Measurements from ENCODE around the gene PCDHGA4.
"Not testable (repeated sequence)": the region's sequence is repeated elsewhere in the genome, so short reads cannot be mapped to it uniquely, and the experiment has no call there.

Gene PCDHGA4

GRCh38 chr5:141388661-141389060 is 33.8 kb downstream of the PCDHGA4 start:
- H3K36me3 ChIP-seq (ENCODE audit: insufficient read depth, low read length): no peaks in the 10 kb centered on the region
- no peak for DNase-seq (ENCODE audit: low read depth, low spot score)
- H3K27ac ChIP-seq: no peak overlapping the region
- no peak overlapping the region for H3K4me3 ChIP-seq
- no peak for TF ChIP-seq EZH2 (IDR thresholded peaks at IDR 0.05)
- TF ChIP-seq FOXP2 (optimal IDR thresholded peaks at IDR 0.05; ENCODE audit: control extremely low read depth, extremely low read length, insufficient read depth): no peak
- TF ChIP-seq POLR2AphosphoS5 (IDR thresholded peaks at IDR 0.05; ENCODE audit: borderline replicate concordance, low read depth, low read length): no peak
- no peak overlapping the region for H3K9ac ChIP-seq (ENCODE audit: insufficient read length)
- H3K9me3 ChIP-seq (ENCODE audit: low read depth, low read length): no peaks in the 10 kb centered on the region

- no peak overlapping the region for H3K27ac ChIP-seq
- H3K36me3 ChIP-seq (ENCODE audit: insufficient read depth, low read length): no peaks in the 10 kb centered on the region
- TF ChIP-seq EZH2 (IDR thresholded peaks at IDR 0.05) (no peak), POLR2AphosphoS5 (IDR thresholded peaks at IDR 0.05; ENCODE audit: borderline replicate concordance, low read depth, low read length) (no peak), FOXP2 (optimal IDR thresholded peaks at IDR 0.05; ENCODE audit: control extremely low read depth, extremely low read length, insufficient read depth) (no peak)
- no peaks in the 10 kb centered on the region for H3K9me3 ChIP-seq (ENCODE audit: low read depth, low read length)
- H3K4me3 ChIP-seq: no peak overlapping the region
- H3K9ac ChIP-seq (ENCODE audit: insufficient read length): no peak overlapping the region
- no peak for DNase-seq (ENCODE audit: low read depth, low spot score)
Observed at GRCh38 chr5:141389153-141390042, 34.6 kb downstream of the PCDHGA4 start.

GRCh38 chr5:141392429-141393198 is 37.8 kb downstream of the PCDHGA4 start, which contains the start of gene PCDHGA8:
Gene PCDHGA8, plus strand, starts transcription at chr5:141392633. Its CDS starts 181 bp downstream, at chr5:141392814.
- no peak for DNase-seq (ENCODE audit: low read depth, low spot score)
- no peak within 1 kb of the TSS for H3K4me3 ChIP-seq
- no peak within 1 kb of the TSS for H3K9ac ChIP-seq (ENCODE audit: insufficient read length)
- H3K9me3 ChIP-seq (ENCODE audit: low read depth, low read length): no peaks in the 10 kb centered on the region
- H3K36me3 ChIP-seq (ENCODE audit: insufficient read depth, low read length): no peaks in the 10 kb centered on the region
- no peak within 1 kb of the TSS for H3K27ac ChIP-seq
- TF ChIP-seq FOXP2 (optimal IDR thresholded peaks at IDR 0.05; ENCODE audit: control extremely low read depth, extremely low read length, insufficient read depth) (no peak), EZH2 (IDR thresholded peaks at IDR 0.05) (no peak), POLR2AphosphoS5 (IDR thresholded peaks at IDR 0.05; ENCODE audit: borderline replicate concordance, low read depth, low read length) (no peak)

GRCh38 chr5:141393267-141393666 is 38.4 kb downstream of the PCDHGA4 start:
- no peak overlapping the region for H3K27ac ChIP-seq
- no peak overlapping the region for H3K4me3 ChIP-seq
- H3K36me3 ChIP-seq (ENCODE audit: insufficient read depth, low read length): no peaks in the 10 kb centered on the region
- no peaks in the 10 kb centered on the region for H3K9me3 ChIP-seq (ENCODE audit: low read depth, low read length)
- no peak for TF ChIP-seq POLR2AphosphoS5 (IDR thresholded peaks at IDR 0.05; ENCODE audit: borderline replicate concordance, low read depth, low read length)
- TF ChIP-seq FOXP2 (optimal IDR thresholded peaks at IDR 0.05; ENCODE audit: control extremely low read depth, extremely low read length, insufficient read depth): no peak
- no peak for TF ChIP-seq EZH2 (IDR thresholded peaks at IDR 0.05)
- no peak overlapping the region for H3K9ac ChIP-seq (ENCODE audit: insufficient read length)
- DNase-seq (ENCODE audit: low read depth, low spot score): no peak

- H3K9me3 ChIP-seq (ENCODE audit: low read depth, low read length); DNase-seq (ENCODE audit: low read depth, low spot score); H3K4me3 ChIP-seq; H3K9ac ChIP-seq (ENCODE audit: insufficient read length); H3K36me3 ChIP-seq (ENCODE audit: insufficient read depth, low read length); H3K27ac ChIP-seq: not testable (repeated sequence)
Observed at GRCh38 chr5:141394401-141395187, 39.8 kb downstream of the PCDHGA4 start.

GRCh38 chr5:141397756-141398551 is 43.1 kb downstream of the PCDHGA4 start, which contains the start of gene PCDHGB5:
Gene PCDHGB5, plus strand, starts transcription at chr5:141397947. Its CDS starts 181 bp downstream, at chr5:141398128.
- not testable (repeated sequence) for DNase-seq (ENCODE audit: low read depth, low spot score); H3K4me3 ChIP-seq; H3K9me3 ChIP-seq (ENCODE audit: low read depth, low read length); H3K27ac ChIP-seq; H3K9ac ChIP-seq (ENCODE audit: insufficient read length); H3K36me3 ChIP-seq (ENCODE audit: insufficient read depth, low read length)

- Histone ChIP-seq H3K27ac (no peak overlapping the region), H3K9me3 (ENCODE audit: low read depth, low read length) (no peaks in the 10 kb centered on the region), H3K4me3 (no peak overlapping the region), H3K36me3 (ENCODE audit: insufficient read depth, low read length) (no peaks in the 10 kb centered on the region), H3K9ac (ENCODE audit: insufficient read length) (no peak overlapping the region)
- DNase-seq (ENCODE audit: low read depth, low spot score): no peak
- no peak for TF ChIP-seq POLR2AphosphoS5 (IDR thresholded peaks at IDR 0.05; ENCODE audit: borderline replicate concordance, low read depth, low read length)
- no peak for TF ChIP-seq EZH2 (IDR thresholded peaks at IDR 0.05)
- no peak for TF ChIP-seq FOXP2 (optimal IDR thresholded peaks at IDR 0.05; ENCODE audit: control extremely low read depth, extremely low read length, insufficient read depth)
Observed at GRCh38 chr5:141398608-141399007, 43.8 kb downstream of the PCDHGA4 start.

All from SK-N-MC (cell line).